Measurements from ENCODE around the gene TFEB. TPM values are rescaled to one million over a fixed set of nuclear protein-coding genes. Genes with fewer than 3 reads are reported as not detected.

TFEB gene
- total RNA-seq, 1 donor from 2014 or later: 37.8 TPM

GRCh38 chr6:41719436-41720261, 15.8 kb downstream of the TFEB start:
- peaks cover 64% of the 10 kb centered on the region for H3K4me1 ChIP-seq
- no peak for DNase-seq (ENCODE audit: extremely low spot score in 2 of 2)
- intact Hi-C loops (cut with DNase I): no loop called here
- no peaks in the 10 kb centered on the region for H3K27me3 ChIP-seq
- TF ChIP-seq POLR2AphosphoS5 (IDR thresholded peaks at IDR 0.05; ENCODE audit: insufficient read depth in 1 of 2, low read depth in 1 of 2) (no peak), POLR2A (IDR thresholded peaks at IDR 0.05) (no peak)
- TF ChIP-seq, protein P1, sequence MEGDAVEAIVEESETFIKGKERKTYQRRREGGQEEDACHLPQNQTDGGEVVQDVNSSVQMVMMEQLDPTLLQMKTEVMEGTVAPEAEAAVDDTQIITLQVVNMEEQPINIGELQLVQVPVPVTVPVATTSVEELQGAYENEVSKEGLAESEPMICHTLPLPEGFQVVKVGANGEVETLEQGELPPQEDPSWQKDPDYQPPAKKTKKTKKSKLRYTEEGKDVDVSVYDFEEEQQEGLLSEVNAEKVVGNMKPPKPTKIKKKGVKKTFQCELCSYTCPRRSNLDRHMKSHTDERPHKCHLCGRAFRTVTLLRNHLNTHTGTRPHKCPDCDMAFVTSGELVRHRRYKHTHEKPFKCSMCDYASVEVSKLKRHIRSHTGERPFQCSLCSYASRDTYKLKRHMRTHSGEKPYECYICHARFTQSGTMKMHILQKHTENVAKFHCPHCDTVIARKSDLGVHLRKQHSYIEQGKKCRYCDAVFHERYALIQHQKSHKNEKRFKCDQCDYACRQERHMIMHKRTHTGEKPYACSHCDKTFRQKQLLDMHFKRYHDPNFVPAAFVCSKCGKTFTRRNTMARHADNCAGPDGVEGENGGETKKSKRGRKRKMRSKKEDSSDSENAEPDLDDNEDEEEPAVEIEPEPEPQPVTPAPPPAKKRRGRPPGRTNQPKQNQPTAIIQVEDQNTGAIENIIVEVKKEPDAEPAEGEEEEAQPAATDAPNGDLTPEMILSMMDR (IDR thresholded peaks at IDR 0.05): no peak
- no peak overlapping the region for H3K4me3 ChIP-seq
- H3K9me3 ChIP-seq: no peaks in the 10 kb centered on the region
- H3K27ac ChIP-seq: no peak overlapping the region
- H3K36me3 ChIP-seq: no peaks in the 10 kb centered on the region

DNA sequence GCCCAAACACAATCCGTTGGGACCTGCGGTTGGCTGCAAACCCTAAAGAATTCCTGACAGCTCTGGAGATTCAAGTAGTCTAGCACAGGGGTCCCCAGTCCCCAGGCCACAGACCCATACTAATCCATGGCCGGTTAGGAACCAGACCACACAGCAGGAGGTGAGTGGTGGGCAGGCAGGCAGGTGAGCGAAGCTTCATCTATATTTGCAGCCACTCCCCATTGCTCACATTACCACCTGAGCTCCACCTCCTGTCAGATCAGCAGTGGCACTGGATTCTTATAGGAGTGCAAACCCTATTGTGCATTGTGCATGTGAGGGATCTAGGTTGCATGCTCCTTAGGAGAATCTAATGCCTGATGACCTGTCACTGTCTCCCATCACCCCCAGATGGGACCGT, 16.6 kb downstream of the TFEB start:
- no peak for DNase-seq (ENCODE audit: extremely low spot score in 2 of 2)
- Histone ChIP-seq H3K4me3 (no peak overlapping the region), H3K36me3 (no peaks in the 10 kb centered on the region), H3K27ac (no peak overlapping the region), H3K27me3 (no peaks in the 10 kb centered on the region), H3K4me1 (peaks cover 62% of the 10 kb centered on the region), H3K9me3 (no peaks in the 10 kb centered on the region)
- intact Hi-C loops (cut with DNase I): no loop called here
- TF ChIP-seq POLR2A (IDR thresholded peaks at IDR 0.05) (no peak), POLR2AphosphoS5 (IDR thresholded peaks at IDR 0.05; ENCODE audit: insufficient read depth in 1 of 2, low read depth in 1 of 2) (no peak)
- TF ChIP-seq, protein P1 (IDR thresholded peaks at IDR 0.05): no peak

- H3K36me3 ChIP-seq: no peaks in the 10 kb centered on the region
These were observed 18.0 kb downstream of the TFEB start for GRCh38 chr6:41717392-41717736.

DNA sequence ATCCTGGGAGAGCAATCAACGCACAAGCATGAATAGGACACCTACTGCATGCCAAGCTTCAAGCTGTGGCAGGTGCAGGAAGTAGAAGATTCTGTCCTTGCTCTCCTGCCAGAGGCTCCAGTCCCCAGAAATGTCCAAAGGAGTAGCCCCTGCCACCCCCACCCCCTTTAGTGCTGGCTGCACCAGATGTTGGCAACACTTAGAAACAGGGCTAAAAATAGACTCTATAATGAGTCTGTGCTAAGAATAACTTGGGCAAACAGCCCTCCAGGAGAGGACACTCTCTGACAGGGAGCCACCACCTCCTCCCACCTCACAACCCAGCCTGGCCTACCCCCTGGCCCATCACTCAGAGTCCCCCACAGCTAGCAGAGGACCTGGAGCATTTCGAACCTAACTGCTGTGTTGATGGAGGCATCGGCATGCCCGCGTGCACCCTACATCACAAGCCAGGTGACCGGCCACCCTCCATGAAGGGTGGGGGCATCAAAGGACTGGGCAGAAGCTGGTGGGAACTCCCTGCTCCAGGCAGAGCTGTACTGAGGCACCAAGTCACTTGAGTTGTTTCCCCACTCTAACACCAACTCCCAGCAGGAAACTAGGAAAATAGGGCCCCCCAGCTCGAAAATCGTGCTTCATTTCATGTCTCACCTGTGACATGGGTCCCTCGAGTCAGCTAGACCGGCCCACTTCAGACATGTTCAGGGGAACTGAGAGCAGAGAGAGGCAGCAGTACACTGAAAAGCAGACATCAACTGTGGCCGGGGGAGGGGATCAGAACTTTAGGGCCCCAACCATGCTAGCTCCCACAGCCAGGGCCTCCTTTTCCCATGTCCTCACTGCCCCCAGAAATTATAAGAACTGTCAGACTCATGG, 18.7 kb downstream of the TFEB start:
- DNase-seq (ENCODE audit: extremely low spot score in 2 of 2): no peak
- no peaks in the 10 kb centered on the region for H3K27me3 ChIP-seq
- no peak for TF ChIP-seq POLR2A (IDR thresholded peaks at IDR 0.05)
- TF ChIP-seq, protein P1 (IDR thresholded peaks at IDR 0.05): no peak
- no peak for TF ChIP-seq POLR2AphosphoS5 (IDR thresholded peaks at IDR 0.05; ENCODE audit: insufficient read depth in 1 of 2, low read depth in 1 of 2)
- no peak overlapping the region for H3K27ac ChIP-seq
- H3K9me3 ChIP-seq: no peaks in the 10 kb centered on the region
- H3K4me1 ChIP-seq: peaks cover 70% of the 10 kb centered on the region
- intact Hi-C loops (cut with DNase I): no loop called here
- H3K36me3 ChIP-seq: no peaks in the 10 kb centered on the region
- H3K4me3 ChIP-seq: no peak overlapping the region

More at GRCh38 chr6:41717392-41717736, 18.0 kb downstream of the TFEB start:
- peaks cover 64% of the 10 kb centered on the region for H3K4me1 ChIP-seq
- H3K27me3 ChIP-seq: no peaks in the 10 kb centered on the region
- TF ChIP-seq POLR2A (IDR thresholded peaks at IDR 0.05): no peak
- TF ChIP-seq, protein P1 (IDR thresholded peaks at IDR 0.05): no peak
- no peak for TF ChIP-seq POLR2AphosphoS5 (IDR thresholded peaks at IDR 0.05; ENCODE audit: insufficient read depth in 1 of 2, low read depth in 1 of 2)
- no peak overlapping the region for H3K4me3 ChIP-seq
- H3K27ac ChIP-seq: no peak overlapping the region
- no peaks in the 10 kb centered on the region for H3K9me3 ChIP-seq
- intact Hi-C loops (cut with DNase I): no loop called here
- DNase-seq (ENCODE audit: extremely low spot score in 2 of 2): no peak
